AG10803 (cell line): Measurements from ENCODE around the gene OTUD7B.

Source experiments
- DNase-seq: peaks from one replicate; pipeline ENCODE4 v3.0.0; 2010; ENCODE audit warnings: low read depth
- H3K4me3 ChIP-seq: 2 replicates; pipeline ENCODE4 v1.5.1; 2011; ENCODE audit warnings: mild to moderate bottlenecking, low read length, control low read depth
- CTCF ChIP-seq: conservative IDR thresholded peaks from 2 replicates; pipeline ENCODE4 v1.5.1; 2011; ENCODE audit warnings: mild to moderate bottlenecking, low read length, control low read depth, inconsistent platforms

Gene OTUD7B

DNA sequence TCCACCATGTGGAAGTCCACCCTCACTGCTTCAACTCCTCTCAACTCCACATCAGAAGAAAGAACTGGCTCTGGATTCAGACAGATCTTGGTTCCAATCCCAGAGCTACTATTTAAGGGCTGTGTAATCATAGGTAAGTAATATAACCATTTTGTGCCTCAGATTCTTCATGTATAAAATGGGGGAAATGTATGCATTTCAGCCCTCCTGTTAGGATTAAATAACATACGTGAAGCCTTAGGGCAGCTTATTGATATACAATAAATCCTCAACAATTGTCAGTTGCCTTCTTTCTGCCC, 23.3 kb downstream of the OTUD7B start:
- DNase-seq, result no peak
- TF ChIP-seq CTCF, result no peak
- no peak overlapping the region for H3K4me3 ChIP-seq

DNA sequence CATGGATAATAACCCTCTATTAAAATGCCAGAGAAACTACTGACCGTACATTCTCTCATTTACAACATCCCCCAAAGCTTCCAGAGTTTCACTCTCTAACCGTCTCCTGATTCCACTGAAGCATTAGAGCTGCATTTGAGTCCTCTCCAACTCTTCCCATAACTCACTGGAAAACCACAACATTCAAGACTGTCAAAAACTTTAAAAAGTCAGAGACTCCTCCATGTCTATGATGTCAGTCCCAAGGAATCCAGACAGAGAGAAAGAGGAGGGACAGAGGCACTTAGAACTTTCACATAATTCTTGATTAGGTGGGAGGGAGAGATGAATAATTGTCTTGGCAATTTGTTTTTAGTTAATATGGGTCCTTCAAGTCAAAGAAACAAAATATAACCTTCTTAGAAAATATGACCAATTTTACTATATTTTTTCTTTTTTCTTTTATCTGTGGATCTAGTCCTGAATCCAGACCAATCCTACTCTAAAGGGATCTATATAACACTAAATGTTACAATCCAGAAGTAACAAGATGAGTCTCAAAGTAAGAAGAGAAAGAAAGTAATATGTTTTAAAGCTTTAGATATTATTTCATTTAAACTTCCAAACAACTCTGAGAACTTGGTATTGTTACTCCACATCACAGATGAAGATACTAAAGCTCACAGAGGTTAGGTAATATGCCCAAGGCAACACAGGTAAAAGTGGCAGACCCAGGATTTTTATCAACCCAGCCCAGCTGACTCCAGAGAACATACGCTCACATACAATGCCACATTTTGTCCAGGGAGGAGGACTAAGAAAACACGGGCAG, 23.8 kb downstream of the OTUD7B start:
- TF ChIP-seq CTCF, result no peak
- H3K4me3 ChIP-seq, result peak overlapping the region; percentile 5
- peak; percentile 92 for DNase-seq

DNA sequence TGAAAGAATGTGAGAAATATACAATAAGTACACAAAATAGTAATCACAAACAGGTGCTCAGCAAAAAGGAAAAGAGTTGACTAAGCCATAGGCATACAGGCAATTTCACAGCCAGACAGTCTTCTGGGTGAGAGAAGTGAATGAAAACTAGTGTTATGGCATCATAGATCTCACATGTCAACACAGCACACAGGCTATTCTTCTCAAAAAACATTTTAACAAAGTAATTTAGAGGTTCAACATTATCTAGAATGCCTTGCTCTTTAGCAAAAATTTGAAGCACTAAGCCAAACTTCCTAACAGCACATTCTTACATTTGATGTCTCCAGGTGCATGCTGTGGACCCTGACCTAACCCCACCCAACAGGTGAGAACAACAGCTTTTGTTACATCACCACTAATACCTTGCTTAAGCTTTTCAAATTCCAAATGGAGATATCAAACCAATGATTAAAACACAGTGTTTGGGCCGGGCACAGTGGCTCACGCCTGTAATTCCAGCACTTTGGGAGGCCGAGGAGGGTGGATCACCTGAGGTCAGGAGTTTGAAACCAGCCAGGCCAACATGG, 30.5 kb downstream of the OTUD7B start:
- DNase-seq, result no peak
- no peak overlapping the region for H3K4me3 ChIP-seq
- TF ChIP-seq CTCF, result no peak

GRCh38 chr1:149979245-149979971, 31.1 kb downstream of the OTUD7B start:
- TF ChIP-seq CTCF, result no peak
- no peak overlapping the region for H3K4me3 ChIP-seq
- no peak for DNase-seq

GRCh38 chr1:149978547-149979023, 31.9 kb downstream of the OTUD7B start:
- DNase-seq, result no peak
- H3K4me3 ChIP-seq, result no peak overlapping the region
- no peak for TF ChIP-seq CTCF

DNA sequence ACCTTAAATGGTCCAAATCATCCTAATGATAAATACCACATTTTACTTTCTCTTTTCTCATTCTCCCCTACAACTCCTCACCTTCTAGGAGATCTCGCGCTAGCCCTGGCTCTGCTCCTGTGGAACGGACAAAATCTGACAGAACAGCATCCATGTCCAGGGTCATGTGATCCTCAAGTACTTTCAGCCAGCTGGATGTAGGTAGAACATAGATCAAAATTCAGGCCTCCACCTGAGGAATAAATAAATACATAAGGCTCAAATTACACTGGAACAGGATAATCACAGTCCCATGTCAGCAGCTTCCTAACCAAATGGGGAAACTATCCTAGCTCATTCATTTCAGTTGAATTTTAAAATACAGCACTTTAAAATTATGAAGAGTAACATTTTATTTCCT, 33.2 kb downstream of the OTUD7B start:
- no peak for TF ChIP-seq CTCF
- DNase-seq, result no peak

More for the DNA sequence above, 33.2 kb downstream of the OTUD7B start:
- H3K4me3 ChIP-seq, result no peak overlapping the region
